Pancreas (tissue), 10 donors: ENCODE results near the gene CASP9. TPM values are rescaled to one million over a fixed set of nuclear protein-coding genes. Genes with fewer than 3 reads are reported as not detected.

ENCODE experiments used
- ATAC-seq, 4 donors: fragments of 200-7000 bp; cut with Tn5 transposase; one replicate each; pipeline versions ENCODE4 v1.8.0 to v1.9.1; 2020; ENCODE audit warnings: mild to moderate bottlenecking in 4 of 4, moderate library complexity in 4 of 4
- DNase-seq, 6 donors: peaks; one replicate each; pipeline ENCODE4 v3.0.0-alpha.2; 2020
- FAIRE-seq: peaks from 2 replicates; lab custom pipeline; 2012; peaks lifted over from hg19 to GRCh38; lab: Jason Lieb, UNC
- H3K27ac ChIP-seq, 4 donors: fragments of 200-600 bp; sonication (generic); 1 replicate in 3 of 4; 2 replicates in 1 of 4; pipeline versions ENCODE4 v1.5.0 to v1.8.0; 2020
- H3K27me3 ChIP-seq, 4 donors: fragments of 200-600 bp; one replicate each; pipeline ENCODE4 v1.8.0; 2021
- H3K36me3 ChIP-seq, 3 donors: fragments of 200-600 bp; sonication (generic) in 1 of 3; one replicate each; pipeline versions ENCODE4 v1.5.0 to v1.8.0; 2020 to 2021
- H3K4me1 ChIP-seq, 3 donors: fragments of 200-600 bp; one replicate each; pipeline ENCODE4 v1.8.0; 2021
- H3K4me3 ChIP-seq, 4 donors: fragments of 200-600 bp; sonication (generic) in 2 of 4; one replicate each; pipeline versions ENCODE4 v1.5.0 to v1.8.0; 2020 to 2021
- H3K9me3 ChIP-seq, 4 donors: fragments of 200-600 bp; one replicate each; pipeline ENCODE4 v1.8.0; 2021
- WGBS, 2 donors: extraction: QIAGEN DNeasy Blood & Tissue Kit; methylation state at CpG; one replicate each; pipeline ENCODE4 v1.1.7; 2013; 5-methylcytosine and 5-hydroxymethylcytosine counted together
- intact Hi-C, 3 donors: fragments of 100-400 bp; cut with DNase I; formaldehyde crosslinking; loops; one replicate each; pipeline versions ENCODE4 v1.11.1 to v1.14.2; 2022
- polyA plus RNA-seq, 2 donors: library from polyadenylated mRNA; stranded (reverse); fragments of 200-250 nt; gene quantifications; one replicate each; pipeline ENCODE4 v1.2.3, GENCODE V29; 2013
- total RNA-seq, 6 donors: library from RNA; stranded (reverse); fragmentation: NEBNext Ultra II Directional in 4 of 6; extraction: Animal tissue kit (Norgen Biotek cat#: 25700) in 4 of 6; gene quantifications; one replicate each; pipeline versions ENCODE4 v1.2.1 to v1.2.4, GENCODE V29; 2021 to 2023
- TF ChIP-seq, protein P1 (sequence below), 4 donors: fragments of 200-600 bp; sonication (generic) in 3 of 4; IDR thresholded peaks; one replicate each; pipeline versions ENCODE4 v1.5.0 to v1.8.0; 2021; ENCODE audit warnings: antibody characterized with exemption in 4 of 4
- donor health status: healthy with polysubstance abuse.
- donor health status: DM: no; HTN: no; CAD: no; lungs with moderate emphysema.
- donor health status: DM: no; HTN: no; CAD: no.
- donor health status: control.
- donor health status: control.
- donor health status: Bipolar disorder and iron deficiency.
- donor health status: DM: yes; HTN: yes; CAD: no.
- donor health status: DM: no; HTN: no; CAD: no.
- donor health status: DM: no; HTN: no; CAD: no.
- donor health status: DM: yes; HTN: yes; CAD: no.

CASP9 gene
- total and polyA plus RNA-seq, 8 donors: 6.6 to 32.0 (median 8.9) TPM

DNA sequence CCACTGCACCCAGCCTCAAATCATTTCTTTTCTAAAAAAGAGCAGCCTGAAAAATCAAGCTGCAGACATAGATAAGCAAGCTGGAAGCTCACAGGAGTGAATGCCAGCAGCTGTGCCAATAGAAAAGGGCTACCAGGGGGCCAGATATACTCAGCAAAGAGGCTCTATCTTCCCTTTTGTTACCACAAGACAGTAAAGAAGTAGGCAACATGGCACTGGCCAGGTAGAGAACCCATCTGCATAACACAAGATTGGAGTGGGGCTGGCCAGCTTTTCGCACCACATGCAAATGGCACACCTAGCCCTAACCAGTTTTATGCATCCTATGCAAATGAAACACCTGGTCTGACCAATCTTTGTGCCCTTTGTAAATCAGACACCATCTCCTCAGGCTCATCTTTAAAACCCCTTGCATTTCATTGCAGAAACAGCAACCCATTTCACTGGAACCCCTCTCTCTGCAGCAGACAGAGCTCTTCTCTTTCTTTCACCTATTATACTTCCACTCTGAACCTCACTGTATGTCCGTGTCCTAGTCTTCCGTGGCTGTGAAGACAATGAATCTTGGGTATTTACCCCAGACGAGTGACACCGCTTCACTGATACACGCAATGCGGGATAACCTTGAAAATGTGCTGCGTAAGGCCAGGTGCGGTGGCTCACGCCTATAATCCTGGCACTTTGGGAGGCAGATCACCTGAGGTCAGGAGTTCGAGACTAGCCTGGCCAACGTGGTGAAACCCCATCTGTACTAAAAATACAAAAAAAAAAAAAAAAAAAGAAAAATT lies 15.1 kb downstream of the CASP9 start:
- intact Hi-C loops: loop anchor here in 1 of 3 donors (10.0 kb wide), 1 partner anchor 194 kb away; no protein-coding TSS in a partner anchor
- 42 to 46% methylated on average over 12 of the region's 12 CpGs for WGBS, 2 donors
- TF ChIP-seq, protein P1, sequence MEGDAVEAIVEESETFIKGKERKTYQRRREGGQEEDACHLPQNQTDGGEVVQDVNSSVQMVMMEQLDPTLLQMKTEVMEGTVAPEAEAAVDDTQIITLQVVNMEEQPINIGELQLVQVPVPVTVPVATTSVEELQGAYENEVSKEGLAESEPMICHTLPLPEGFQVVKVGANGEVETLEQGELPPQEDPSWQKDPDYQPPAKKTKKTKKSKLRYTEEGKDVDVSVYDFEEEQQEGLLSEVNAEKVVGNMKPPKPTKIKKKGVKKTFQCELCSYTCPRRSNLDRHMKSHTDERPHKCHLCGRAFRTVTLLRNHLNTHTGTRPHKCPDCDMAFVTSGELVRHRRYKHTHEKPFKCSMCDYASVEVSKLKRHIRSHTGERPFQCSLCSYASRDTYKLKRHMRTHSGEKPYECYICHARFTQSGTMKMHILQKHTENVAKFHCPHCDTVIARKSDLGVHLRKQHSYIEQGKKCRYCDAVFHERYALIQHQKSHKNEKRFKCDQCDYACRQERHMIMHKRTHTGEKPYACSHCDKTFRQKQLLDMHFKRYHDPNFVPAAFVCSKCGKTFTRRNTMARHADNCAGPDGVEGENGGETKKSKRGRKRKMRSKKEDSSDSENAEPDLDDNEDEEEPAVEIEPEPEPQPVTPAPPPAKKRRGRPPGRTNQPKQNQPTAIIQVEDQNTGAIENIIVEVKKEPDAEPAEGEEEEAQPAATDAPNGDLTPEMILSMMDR (IDR thresholded peaks at IDR 0.05): no peak
- H3K27me3 ChIP-seq: no peaks in the 10 kb centered on the region
- DNase-seq (peak in 2 of 6 donors; percentile 2 to 18), ATAC-seq (peak in 2 of 4 donors; percentile 32 to 37), FAIRE-seq (no peak)
- no peak overlapping the region for H3K27ac ChIP-seq
- no peaks in the 10 kb centered on the region for H3K9me3 ChIP-seq
- H3K4me1 ChIP-seq: peaks cover 0 to 8% (median 3%) of the 10 kb centered on the region in 3 donors
- no peak overlapping the region for H3K4me3 ChIP-seq
- H3K36me3 ChIP-seq: peaks cover 0 to 5% (median 0%) of the 10 kb centered on the region in 3 donors

DNA sequence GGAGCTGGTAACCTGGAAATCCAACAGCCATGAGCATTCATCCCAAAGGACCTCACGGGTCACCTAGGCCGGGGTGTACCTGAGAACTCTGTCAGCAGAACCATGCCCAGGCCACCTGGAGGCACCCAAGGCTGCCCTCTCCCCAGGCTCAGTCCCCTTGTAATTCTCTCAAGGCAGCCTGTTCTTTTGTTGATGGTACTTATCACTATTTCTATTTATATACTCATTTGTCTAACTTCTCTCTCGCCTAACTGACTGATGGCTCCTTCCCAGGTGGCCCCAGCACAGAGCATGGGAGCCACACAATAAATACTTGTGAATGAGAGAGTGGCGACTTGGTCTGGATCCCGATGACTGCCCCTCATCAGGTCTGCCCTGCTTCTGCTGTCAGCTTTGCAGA lies 16.7 kb downstream of the CASP9 start:
- TF ChIP-seq, protein P1 (IDR thresholded peaks at IDR 0.05): no peak
- ATAC-seq (peak; percentile 41 to 86 (median 63)), DNase-seq (peak in 1 of 6 donors; percentile 52), FAIRE-seq (no peak)
- WGBS, 2 donors: 33 to 42% methylated on average over 5 of the region's 5 CpGs
- no peaks in the 10 kb centered on the region for H3K27me3 ChIP-seq
- intact Hi-C loops: loop anchor here in 1 of 3 donors (10.0 kb wide), 1 partner anchor 192 kb away; no protein-coding TSS in a partner anchor
- H3K9me3 ChIP-seq: no peaks in the 10 kb centered on the region
- peak overlapping the region in 1 of 4 donors; percentile 21 for H3K27ac ChIP-seq
- peaks cover 0 to 8% (median 3%) of the 10 kb centered on the region in 3 donors for H3K4me1 ChIP-seq
- peaks cover 0 to 6% (median 5%) of the 10 kb centered on the region in 3 donors for H3K36me3 ChIP-seq
- H3K4me3 ChIP-seq: no peak overlapping the region

DNA sequence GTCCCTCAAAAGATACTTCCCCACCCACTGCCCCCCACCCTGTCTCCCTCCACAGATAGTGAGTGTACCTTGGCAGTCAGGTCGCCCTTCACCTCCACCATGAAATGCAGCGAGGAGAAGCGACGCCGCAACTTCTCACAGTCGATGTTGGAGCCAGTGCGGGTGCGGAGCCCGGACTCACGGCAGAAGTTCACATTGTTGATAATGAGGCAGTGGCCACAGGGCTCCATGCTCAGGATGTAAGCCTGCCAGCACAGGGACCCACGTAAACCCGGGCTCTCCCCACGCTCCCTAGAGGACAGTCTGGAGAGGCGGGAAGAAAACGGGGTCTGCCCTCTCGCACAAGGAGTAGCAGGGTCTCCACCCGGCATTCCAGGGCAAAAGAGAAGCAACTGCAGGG lies 17.2 kb downstream of the CASP9 start:
- peak overlapping the region in 1 of 4 donors; percentile 21 for H3K27ac ChIP-seq
- H3K36me3 ChIP-seq: peaks cover 0 to 6% (median 5%) of the 10 kb centered on the region in 3 donors
- TF ChIP-seq, protein P1 (IDR thresholded peaks at IDR 0.05): no peak
- no peak for ATAC-seq
- H3K4me1 ChIP-seq: peaks cover 0 to 8% (median 3%) of the 10 kb centered on the region in 3 donors
- DNase-seq: no peak
- intact Hi-C loops: loop anchor here in 1 of 3 donors (10.0 kb wide), 1 partner anchor 192 kb away; no protein-coding TSS in a partner anchor
- 82 to 86% methylated on average over 17 of the region's 17 CpGs for WGBS, 2 donors
- no peaks in the 10 kb centered on the region for H3K27me3 ChIP-seq
- no peak overlapping the region for H3K4me3 ChIP-seq
- no peak for FAIRE-seq
- H3K9me3 ChIP-seq: no peaks in the 10 kb centered on the region

DNA sequence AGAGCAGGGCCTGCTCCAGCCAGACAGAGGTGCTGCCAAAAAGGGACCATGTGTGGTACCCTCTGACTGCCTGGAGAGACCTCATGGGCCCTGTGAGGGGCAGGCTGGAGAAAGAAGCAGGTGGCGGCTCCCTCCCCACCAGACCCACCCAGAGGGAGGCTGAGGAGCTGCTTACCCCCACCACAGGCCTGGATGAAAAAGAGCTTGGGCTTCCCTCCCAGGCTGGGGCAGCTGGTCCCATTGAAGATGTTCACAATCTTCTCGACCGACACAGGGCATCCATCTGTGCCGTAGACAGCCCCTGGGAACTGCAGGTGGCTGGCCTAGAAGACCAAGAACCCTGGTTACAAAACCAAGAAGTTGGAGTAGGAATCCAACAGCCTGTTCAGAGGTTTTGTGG lies 19.6 kb downstream of the CASP9 start:
- no peak overlapping the region for H3K4me3 ChIP-seq
- TF ChIP-seq, protein P1 (IDR thresholded peaks at IDR 0.05): no peak
- ATAC-seq: no peak
- peaks cover 0 to 6% (median 5%) of the 10 kb centered on the region in 3 donors for H3K36me3 ChIP-seq
- no peak overlapping the region for H3K27ac ChIP-seq
- peaks cover 0 to 11% (median 3%) of the 10 kb centered on the region in 3 donors for H3K4me1 ChIP-seq
- FAIRE-seq: no peak
- DNase-seq: peak in 1 of 6 donors; percentile 36
- H3K9me3 ChIP-seq: no peaks in the 10 kb centered on the region
- H3K27me3 ChIP-seq: no peaks in the 10 kb centered on the region
- intact Hi-C loops: loop anchor here in 1 of 3 donors (10.0 kb wide), 1 partner anchor 190 kb away; no protein-coding TSS in a partner anchor
- WGBS, 2 donors: 88 to 91% methylated on average over 4 of the region's 4 CpGs
